ENCODE measurements around the gene CD22.
"Not testable (repeated sequence)": the region's sequence is repeated elsewhere in the genome, so short reads cannot be mapped to it uniquely, and the experiment has no call there.

Gene CD22

DNA sequence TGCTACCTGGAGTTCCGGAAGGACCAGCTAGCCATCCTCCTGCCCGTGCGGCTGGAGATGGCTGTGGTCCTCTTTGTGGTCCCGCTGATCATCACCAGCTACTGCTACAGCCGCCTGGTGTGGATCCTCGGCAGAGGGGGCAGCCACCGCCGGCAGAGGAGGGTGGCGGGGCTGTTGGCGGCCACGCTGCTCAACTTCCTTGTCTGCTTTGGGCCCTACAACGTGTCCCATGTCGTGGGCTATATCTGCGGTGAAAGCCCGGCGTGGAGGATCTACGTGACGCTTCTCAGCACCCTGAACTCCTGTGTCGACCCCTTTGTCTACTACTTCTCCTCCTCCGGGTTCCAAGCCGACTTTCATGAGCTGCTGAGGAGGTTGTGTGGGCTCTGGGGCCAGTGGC is 30.4 kb downstream of the CD22 start:
- DNase-seq (ENCODE audit: low read depth in 2 of 2), result not testable (repeated sequence)

DNA sequence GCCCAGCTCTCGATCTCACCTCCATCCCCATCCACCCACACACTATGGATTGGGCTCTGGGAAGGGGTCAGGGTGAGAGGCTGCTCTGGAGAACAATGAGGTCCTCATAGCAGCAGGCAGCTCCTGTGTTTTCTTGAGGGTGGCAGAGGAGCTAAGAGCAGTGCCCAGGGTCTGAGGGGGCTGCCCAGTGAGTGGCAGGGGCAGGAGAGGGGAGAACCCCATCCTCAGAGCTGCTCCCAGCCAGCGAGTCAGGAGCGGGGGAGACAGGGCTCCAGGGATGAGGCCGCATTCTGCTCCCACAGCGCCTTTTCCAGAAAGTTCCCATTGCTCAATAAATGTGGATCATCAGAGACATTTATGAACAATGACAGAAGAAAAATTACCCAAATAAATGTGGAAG is 31.1 kb downstream of the CD22 start:
- not testable (repeated sequence) for DNase-seq (ENCODE audit: low read depth in 2 of 2)

DNA sequence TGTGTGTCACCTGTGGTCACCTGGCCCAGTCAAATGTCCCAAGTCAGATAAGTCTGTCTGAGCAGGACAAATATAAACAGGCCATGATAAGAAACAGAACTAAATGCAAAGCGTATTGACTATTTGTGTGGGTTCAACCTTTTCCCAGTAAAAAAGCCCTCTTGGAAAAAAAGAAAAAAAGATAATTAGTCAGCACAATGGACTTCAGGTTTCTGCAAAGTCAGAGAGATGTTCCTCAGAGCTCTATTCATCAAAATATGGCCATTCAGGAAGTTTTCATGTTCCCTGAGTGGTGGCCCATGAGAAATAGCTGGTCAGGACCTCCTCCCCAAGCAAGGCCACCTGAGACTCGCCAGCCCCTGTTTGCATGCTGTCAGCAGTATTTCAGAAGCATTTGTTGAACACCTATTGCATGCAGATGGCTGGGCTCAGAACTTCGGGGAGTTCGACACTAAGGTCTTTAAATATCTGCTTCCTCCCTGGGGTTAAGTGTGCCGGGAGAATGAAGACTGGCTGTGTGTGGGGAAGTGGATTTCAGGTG is 32.0 kb downstream of the CD22 start:
- no peak for DNase-seq (ENCODE audit: low read depth in 2 of 2)

DNA sequence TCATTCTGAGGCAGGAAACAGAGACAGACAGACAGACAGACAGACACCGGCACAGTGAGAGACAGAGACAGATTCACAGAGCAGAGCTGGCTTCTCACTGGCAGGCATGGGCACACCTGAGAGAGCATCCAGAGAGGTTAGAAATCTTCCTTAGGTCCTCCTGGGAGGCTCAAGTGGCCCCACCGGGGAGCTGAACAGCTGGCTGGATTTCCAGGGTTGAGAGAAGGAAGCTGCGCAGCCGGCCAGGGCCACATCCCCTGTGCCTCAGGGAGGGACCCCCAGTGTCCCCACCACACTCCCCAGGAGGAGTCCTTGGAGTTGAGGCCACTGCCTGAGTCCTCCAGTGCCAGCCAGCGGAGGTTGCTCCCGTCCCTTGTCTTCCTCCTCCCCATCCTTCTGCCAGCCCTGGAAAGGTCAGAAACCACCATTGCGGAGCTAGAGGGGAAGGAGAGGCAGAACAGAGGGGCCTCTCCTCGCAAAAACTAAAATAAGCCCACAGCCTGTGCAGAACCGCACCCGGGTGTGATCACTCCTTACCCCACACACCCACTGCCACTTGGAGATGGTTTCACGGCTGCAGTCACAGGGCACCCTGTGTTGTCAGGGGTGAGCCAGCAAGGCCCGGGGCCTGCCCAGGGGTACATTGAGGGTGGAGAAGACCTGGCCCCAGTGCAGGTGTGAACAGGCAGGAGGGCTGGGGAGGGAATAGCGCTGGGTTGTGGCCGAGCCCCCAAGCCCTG is 33.4 kb downstream of the CD22 start:
- no peak for DNase-seq (ENCODE audit: low read depth in 2 of 2)

DNA sequence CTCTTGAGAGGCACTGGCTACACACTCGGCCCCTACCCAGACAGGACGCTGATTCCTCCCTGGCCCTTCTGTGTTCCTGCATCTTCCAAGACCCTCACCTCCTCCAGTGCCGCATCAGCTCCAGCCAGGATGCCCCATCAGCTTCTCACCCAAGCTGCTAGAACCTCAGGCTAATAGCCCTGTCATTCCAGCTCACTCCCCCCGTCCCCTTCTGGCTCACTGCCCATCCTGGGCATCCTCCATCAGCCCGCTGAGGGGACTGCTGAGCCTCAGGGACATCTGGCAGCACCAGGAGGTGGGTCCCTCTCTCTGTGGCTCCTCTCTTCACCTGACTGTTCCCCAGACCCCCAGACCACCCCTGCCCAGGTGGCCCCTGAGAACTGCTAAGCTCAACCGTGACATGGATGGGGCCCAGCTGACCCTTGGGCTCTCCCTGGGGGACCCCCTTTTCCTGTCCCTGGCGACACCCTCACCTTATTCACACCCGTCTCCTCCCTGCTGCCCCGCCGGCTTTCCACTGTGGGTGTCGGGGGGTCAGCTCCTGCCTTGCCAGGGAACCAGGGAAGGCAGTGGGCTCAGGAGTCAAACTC is 34.1 kb downstream of the CD22 start:
- DNase-seq (ENCODE audit: low read depth in 2 of 2), result no peak

DNA sequence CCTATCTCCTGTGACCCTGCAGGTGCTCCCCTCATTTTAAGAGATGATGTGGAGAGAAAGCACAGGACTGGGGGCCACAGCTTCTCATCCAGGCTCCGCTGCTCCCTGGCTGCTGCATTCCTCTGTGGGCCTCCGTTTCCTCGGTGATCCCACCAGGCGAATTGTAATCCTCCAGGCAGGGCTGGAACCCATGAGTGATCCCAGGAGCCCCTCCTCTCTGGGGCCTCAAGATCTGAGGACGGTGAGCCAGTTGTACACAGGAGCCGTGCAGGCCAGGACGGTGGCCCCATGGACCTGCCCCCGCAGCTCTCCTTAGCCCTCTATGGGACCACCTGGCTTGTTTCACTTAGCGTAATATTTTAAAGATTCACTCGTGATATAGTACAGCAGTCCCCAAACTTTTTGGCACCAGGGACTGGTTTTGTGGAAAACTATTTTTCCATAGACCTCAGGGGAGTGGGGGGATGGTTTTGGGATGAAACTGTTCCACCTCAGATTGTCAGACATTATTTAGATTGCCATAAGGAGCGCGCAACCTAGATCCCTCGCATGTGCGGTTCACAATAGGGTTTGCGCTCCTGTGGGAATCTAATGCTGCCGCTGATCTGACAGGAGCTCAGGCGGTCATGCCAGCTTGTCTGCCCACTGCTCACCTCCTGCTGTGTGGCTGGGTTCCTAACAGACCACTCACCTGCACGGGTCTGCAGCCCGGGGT is 34.9 kb downstream of the CD22 start:
- no peak for DNase-seq (ENCODE audit: low read depth in 2 of 2)

DNA sequence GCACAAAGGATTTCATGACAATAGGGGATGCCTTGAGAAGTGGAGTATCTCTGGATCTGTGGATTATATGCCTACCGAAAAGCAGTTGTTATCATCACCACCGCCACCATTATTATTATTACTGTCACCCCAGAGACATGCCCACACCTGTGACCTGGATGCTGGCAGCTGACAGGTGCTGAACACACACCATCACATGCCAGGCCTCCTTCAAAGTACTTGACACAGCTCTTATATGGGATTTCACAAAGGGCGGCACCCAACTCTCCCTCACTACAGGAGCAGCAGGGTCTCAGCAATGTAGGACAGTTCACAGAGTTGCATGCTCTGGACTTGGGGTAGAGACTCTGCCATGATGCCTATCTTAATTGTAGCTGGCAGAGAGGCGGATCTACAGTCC is 36.3 kb downstream of the CD22 start:
- no peak for DNase-seq (ENCODE audit: low read depth in 2 of 2)

DNA sequence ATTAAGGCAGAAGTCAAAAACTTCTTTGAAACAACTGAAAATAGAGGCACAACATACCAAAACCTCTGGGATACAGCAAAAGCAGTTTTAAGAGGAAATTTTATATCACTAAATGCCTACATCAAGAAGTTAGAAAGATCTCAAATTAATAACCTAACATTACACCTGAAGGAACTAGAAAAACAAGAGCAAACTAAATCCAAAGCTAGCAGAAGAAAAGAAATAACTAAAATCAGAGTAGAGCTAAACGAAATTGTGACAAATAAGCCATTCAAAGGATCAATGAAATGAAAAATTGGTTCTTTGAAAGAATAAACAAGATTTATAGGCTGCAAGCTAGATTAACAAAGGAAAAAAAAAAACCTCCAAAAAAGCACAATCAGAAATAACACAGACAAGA is 39.4 kb downstream of the CD22 start:
- DNase-seq (ENCODE audit: low read depth in 2 of 2), result no peak

DNA sequence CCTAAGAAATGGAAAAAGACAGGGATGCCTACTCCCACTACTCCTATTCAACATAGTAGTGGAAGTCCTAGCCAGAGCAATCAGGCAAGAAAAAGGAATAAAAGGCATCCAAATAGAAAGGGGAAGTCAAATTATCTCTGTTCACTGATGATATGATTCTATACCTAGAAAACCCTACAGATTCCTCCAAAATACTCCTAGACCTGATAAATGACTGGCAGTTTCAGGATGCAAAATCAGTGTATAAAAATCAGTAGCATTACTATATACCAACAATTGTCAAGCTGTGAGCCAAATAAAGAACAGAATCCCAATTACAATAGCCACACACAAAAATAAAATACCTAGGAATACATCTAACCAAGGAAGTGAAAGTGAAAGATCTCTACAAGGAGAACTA is 40.5 kb downstream of the CD22 start:
- no peak for DNase-seq (ENCODE audit: low read depth in 2 of 2)

DNA sequence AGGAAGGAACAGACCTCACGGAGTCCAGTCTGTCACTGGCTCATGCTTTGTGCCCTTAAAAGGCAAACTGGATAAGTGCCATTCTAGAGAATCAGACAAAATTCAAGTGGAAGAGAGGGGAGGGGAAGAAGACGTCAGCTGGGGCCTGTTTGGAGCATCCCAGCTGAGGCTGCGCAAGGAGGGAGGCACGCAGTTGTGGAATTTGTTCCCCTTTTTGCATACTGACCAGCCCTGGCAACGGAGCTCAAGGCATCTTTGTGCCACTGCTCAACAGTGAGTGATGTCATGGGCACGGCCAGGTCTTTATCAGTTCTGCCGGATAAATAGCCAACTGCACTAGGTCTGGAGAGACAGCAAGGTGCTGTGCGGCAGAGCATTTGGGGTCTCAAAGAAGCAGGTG is 41.7 kb downstream of the CD22 start, which contains the start of gene GPR42:
Gene GPR42, plus strand, starts transcription at position 347 of the 400 bp plus-strand sequence. CDS start 292 bp downstream, outside the sequence.
- DNase-seq (ENCODE audit: low read depth in 2 of 2), result no peak

DNA sequence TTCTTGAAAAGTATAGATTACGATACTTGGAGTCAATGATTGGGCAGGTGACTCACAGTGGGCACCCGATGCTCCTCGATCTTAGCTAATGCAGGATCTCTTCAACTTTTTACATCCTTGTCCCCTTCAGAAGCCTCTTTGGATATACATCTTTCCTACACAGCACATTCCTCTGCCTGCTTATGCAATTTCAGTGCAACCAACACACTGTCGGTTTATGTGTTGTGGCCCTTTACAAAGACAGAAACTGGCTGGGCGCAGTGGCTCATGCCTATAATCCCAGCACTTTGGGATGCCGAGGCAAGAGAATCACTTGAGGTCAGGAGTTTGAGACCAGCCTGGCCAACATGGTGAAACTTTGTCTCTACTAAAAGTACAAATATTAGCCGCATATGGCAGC is 44.5 kb downstream of the CD22 start:
- no peak for DNase-seq (ENCODE audit: low read depth in 2 of 2)

DNA sequence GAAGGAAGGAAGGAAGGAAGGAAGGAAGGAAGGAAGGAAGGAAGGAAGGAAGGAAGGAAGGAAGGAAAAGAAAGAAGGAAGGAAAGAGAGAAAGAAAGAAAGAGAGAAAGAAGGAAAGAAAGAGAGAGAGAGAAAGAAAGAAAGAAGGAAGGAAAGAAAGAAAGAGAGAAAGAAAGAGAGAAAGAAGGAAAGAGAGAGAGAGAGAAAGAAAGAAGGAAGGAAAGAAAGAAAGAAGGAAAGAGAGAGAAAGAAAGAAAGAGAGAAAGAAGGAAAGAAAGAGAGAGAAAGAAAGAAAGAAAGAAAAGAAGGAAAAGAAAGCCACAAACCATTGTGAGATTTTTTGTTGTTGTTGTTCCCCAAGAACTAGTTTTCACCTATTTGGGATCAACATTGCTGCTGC is 45.0 kb downstream of the CD22 start:
- not testable (repeated sequence) for DNase-seq (ENCODE audit: low read depth in 2 of 2)

DNA sequence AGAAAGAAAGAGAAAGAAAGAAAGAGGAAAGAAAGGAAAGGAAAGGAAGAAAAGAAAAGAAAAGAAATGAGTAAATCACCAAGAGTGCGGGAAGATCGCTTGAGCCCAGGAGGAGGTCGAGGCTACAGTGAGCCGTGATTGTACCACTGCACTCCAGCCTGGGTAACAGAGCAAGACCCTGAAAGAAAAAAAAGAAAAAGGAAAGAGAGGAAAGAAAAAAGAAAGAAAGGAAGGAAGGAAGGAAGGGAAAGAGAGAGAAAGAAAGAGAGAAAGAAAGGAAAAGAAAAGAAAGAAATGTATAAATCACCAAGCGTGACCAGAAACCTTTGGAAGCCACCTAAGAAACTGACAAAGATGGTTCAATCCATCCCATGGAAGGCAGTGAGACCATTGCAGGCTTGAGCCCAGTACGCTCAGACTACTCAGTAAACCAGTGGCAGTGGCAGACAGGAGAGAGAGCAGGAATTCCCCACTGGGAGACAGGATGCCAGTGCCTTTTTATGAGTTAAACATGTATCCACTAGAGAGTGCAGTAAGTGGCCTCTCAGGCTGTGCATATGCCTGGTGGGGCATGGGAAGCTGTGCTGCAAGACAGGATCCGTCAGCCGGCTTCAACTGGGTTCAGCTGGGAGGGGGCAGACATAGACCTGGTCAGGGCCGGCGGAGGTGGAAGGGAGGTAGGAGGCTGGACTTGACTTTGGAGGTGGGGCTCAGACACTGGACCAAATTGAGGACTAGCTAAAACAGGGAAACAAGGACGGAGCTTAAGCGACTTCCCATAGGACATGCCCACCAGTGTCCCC is 46.7 kb downstream of the CD22 start:
- no peak for DNase-seq (ENCODE audit: low read depth in 2 of 2)

DNA sequence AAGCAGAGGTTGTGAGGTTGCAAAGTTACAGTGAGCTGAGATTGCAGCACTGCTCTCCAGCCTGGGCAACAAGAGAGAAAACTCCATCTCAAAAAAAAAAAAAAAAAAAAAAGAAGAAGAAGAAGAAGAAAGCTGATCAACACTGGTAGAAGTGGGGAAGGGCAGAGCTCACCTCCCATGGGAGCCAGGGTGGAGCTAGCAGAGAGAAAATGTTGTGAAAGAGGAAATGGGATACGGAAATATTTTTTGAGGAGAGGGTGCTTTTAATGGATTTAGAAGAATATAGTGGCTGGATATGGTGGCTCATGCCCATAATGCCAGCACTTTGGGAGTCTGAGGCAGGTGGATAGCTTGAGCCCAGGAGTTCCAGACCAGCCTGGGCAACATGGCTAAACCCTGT is 48.7 kb downstream of the CD22 start:
- no peak for DNase-seq (ENCODE audit: low read depth in 2 of 2)

DNA sequence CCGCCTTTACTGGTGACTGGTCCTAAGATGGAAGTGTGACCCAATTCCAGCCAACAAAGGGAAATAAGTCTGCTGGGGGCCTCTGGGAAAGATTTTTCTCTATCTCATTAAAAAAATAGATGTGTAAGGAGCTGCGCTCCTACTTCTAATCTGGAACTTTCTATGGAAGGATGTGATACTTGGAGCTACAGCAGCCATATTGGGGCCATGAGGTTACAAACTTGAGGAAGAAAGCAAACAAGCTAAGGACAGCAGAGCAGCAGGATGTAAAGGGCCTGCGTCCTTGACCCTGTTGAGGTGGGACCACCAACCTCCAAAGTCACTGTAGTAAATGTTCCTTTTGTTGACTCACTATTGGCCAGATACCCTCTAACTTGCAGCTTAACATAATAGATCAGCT is 49.4 kb downstream of the CD22 start:
- DNase-seq (ENCODE audit: low read depth in 2 of 2), result no peak

DNA sequence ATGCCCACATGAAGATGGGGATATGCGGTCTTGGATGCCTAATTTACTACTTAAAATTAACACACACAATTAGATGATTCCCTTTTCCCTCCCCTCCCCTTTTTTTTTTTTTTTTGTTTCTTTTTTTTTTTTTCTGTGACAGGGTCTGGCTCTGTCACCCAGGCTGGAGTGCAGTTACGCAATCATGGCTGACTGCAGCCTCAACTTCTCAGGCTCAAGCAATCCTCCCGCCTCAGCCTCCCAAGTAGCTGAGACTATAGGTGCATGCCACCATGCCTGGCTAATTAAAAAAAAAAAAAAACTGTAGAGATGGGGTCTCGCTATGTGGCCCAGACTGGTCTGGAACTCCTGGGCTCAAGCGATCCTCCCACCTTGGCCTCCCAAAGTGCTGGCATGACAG is 50.6 kb downstream of the CD22 start:
- DNase-seq (ENCODE audit: low read depth in 2 of 2), result not testable (repeated sequence)

DNA sequence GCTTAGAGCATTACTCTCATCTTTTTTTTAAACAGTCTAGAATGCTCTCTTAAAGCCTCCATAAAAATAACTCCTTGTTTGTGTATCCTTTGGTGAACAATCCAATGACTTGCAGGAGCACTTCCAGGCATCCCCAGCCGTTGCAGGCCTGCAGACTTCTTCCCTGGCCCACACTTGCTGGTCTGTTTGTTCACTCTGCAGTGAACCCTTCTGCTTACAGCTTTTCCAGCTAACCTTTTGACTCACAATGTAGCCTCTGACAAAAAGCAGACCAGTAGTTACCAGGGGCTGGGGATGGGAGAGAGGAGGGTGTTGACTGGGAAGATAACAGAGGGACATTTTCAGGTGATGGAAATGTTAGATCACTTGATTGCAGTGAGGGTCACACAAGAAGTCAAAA is 51.0 kb downstream of the CD22 start:
- no peak for DNase-seq (ENCODE audit: low read depth in 2 of 2)

DNA sequence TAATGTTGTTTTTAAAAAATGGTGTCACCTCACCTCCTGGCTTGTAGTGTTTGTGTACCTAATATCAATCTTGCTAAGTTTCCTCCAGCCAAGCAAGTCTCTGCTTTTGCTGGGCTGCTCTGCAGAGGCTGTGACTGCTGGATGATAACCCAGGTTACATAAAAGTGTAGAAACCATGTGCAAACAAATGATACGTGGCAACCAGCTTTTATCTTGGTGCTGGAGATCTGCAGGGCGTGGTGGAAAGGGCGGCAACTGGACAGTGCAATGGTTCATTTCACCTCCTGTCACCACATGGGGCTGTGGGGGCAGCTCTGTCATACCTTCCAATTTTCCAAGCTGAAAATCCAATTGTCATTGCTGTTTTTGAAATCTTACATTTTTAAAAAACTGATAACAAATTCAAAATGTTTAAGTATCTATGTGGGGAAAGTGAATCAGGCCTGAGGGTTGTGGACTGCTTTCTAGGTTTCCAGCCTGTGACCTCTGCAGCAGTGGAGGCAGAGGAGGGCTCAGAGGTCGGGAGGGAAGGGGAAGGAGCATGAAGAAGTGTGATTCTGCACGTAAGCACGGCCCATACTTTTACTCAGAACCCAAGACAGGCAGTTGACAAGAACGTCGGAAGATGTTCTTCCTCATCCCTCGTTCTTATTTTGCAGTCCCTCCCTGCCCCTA is 51.6 kb downstream of the CD22 start:
- no peak for DNase-seq (ENCODE audit: low read depth in 2 of 2)

DNA sequence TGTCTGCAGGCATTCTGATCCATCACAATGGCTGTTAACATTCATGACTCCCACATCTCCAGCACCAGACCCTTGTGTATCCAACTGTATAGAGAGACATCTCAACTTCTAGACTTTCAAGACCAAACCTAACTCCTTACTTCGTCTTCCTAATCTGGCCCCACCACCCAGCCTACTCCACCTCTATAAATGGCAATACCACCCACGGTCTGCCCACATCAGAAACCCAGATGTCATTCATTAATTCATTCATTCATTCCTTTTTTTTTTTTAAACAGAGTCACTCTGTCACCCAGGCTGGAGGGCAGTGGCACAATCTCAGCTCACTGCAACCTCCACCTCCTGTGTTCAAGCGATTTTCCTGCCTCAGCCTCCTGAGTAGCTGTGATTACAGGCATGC is 52.3 kb downstream of the CD22 start:
- DNase-seq (ENCODE audit: low read depth in 2 of 2), result no peak

DNA sequence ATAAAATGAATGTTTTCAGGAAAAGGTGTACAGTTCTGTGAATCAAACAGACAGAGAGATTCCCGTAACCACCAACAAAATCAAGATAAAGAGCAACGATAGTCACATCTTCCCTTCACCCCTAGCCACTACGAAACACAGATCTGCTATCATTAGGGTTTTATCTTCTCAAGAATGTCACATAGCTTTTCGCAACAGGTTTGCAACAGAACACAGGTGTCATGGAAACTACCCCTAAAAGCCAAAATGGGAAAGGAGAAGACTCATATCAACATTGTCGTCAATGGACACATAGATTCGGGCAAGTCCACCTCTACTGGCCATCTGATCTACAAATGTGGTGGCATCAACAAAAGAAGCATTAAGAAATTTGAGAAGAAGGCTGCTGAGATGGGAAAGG is 52.9 kb downstream of the CD22 start:
- DNase-seq (ENCODE audit: low read depth in 2 of 2), result no peak

DNA sequence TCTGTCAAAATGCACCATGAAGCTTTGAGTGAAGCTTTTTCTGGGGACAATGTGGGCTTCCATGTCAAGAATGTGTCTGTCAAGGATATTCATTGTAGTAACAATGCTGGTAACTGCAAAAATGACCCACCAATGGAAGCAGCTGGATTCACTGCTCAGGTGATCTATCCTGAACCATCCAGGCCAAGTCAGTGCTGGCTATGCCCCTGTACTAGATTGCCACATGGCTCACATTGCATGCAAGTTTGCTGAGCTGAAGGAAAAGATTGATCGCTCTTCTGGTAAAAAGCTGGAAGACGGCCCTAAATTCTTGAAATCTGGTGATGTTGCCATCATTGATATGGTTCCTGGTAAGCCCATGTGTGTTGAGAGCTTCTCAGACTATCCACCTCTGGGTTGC is 54.5 kb downstream of the CD22 start:
- DNase-seq (ENCODE audit: low read depth in 2 of 2), result no peak
